Activated naive CD4-positive, alpha-beta T cell treated with anti-CD3 and anti-CD28 coated beads, Interleukin-2, amount 50 U/mL, for 16 hours (primary cell): ENCODE results near the gene NF1.
"Not testable (repeated sequence)": the region's sequence is repeated elsewhere in the genome, so short reads cannot be mapped to it uniquely, and the experiment has no call there.

Experiments used
- DNase-seq: peaks from one replicate; pipeline ENCODE4 v3.0.0-alpha.2; 2020

NF1 gene

DNA sequence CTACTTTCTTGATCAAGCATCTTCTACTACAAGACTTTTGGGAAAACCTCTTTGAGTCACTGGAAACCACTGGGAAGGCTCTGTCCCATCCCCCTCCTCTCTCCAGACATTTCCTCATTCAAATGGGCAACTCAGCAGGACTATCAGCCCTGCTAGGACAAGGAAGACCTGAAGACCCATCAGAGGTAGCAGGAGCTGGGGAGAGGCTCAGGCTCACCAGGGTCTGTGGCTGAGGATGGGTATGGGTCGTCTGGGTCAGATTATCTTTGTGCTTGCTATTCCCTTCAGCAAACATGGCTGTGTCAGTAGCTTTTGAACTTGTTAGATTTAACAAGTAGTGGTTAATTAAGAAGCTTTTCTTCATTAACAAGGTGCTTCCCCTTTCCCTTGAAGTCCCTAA is 15.0 kb upstream of the NF1 start:
- DNase-seq: no peak

- no peak for DNase-seq
These were observed 9.2 kb upstream of the NF1 start for GRCh38 chr17:31085563-31085962.

DNA sequence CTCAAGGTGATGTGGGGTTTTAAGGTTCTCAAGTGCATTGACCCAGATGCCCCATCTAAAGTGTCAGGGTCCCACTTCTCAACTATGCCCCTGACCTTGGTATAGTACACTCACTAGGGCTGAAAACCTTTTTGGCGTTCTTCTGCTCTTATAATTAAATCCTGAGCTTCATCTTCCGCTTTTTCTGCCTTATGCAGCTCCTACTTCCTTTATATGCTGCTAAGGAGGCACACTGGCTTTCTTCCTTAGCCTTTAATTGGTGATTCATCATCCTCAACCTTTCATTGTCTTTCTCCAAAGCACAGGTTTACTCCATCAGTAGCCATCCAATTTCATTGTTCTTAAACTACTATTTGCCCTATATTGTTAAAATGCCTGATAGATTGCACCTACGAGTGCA is 5.3 kb upstream of the NF1 start:
- no peak for DNase-seq

- DNase-seq: not testable (repeated sequence)
These were observed 4.1 kb upstream of the NF1 start for GRCh38 chr17:31090650-31091049.

- DNase-seq: no peak
These were observed 2.2 kb upstream of the NF1 start for GRCh38 chr17:31092475-31093064.

- DNase-seq: no peak
These were observed 744 bp upstream of the NF1 start for GRCh38 chr17:31093866-31094599.

DNA sequence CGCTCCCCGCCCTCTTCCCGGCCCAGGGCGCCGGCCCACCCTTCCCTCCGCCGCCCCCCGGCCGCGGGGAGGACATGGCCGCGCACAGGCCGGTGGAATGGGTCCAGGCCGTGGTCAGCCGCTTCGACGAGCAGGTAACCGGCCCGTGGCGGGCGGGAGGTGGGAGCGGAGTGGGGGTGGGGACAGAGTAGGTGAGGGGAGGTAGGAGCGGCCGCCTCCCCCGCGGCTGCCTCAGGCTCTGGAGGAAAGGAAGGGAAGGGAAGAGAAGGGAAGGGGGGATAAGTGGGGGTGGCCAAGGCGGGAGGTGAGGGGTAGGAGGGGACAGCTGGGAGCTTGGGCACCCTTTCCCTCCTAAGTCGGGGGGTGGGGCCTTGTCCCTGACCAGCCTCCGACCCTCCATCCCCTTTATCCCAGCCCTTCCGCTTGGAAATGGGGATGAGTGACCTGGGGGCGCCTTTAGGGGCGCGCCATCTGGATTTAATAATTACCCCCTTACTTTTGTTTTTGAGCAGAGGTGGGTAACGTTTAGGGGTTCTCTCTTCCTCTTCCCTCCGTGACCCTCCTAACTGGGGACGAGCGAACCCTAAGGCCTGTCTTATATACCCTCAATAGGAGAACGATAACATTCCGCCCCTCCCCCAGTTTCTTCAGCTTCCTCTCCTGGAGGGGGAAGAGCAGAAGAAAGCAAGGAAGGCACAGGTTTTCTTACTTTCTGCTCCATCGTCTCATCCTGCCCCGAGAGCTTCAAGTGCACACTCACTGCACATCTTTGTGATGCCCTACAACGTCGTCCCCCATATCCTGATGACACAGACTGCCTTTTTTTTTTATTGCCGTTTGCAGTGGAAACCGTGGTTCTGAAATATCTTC is 694 bp downstream of the NF1 start:
- DNase-seq: peak; percentile 22

DNA sequence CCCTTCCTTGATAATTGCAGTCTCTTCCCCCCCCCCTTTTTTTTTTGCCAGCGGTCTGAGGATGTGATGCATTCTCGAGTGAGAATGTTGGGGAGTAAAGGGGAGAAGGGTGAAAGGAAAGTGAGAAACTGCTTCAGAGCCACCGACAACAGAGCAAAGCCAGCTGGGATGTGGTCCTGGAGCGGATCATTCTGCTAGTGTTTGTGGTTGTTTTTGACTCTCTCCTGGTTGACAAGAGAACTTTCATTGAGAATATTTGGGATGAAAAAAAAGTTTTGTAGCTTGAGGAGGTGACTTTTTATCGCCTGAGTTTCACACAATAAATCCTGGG is 1.3 kb downstream of the NF1 start:
- DNase-seq: no peak

DNA sequence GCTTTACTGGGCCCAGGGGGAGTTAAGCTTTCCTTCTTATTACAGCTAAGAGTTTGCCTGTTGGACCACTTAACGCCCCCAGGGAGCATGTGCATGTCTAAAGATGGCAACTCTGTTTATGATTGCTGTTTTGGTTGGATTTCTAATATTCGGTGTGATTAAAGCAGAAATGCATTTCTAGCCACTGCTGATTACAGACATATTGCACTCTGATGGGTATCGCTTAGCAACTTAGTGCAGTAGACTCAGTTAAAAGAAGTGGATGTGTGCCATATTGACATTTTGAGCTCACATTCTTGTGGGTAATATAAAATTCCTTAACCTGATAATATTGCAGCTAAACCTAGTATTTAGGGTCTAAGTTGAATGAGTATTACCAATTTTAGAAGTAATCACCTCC is 4.2 kb downstream of the NF1 start:
- DNase-seq: no peak

- DNase-seq: no peak
These were observed 6.2 kb downstream of the NF1 start for GRCh38 chr17:31100840-31101459.

DNA sequence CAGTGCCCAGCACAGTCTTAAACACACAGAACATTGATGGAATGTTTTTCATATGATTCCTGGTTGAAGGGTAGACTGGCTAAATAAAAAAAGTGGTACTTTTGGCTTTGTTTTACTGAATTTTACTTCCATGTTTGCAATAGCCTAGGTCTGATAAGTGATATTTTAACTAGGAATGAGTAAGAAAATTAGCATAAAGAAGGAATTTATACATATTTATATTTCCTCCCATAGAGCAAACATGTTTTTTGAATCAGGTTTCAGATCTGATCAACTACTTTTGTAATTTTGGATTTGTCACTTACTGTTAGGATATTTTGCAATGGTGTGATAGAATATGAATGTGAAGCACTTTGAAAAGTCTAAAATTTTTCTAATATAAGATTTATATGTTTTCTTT is 7.2 kb downstream of the NF1 start:
- DNase-seq: no peak

DNA sequence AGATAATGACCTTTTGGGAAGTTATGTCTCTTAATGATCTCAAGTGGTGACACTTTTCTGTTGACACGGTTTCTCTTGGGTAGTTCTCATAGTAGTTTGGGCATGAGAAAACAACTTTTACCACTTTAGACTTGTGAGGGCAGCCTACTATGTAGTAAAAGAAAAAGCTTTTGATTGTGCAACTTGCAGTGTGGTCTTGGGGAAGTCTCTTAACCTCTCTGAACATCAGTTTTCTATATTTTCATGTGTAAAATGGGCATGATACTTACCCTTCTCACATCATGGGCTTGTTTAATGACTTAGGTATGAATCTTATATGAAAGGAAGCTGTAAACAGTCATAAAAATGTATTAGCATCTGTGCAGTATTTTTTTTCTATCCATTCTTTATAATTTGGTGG is 11.2 kb downstream of the NF1 start:
- no peak for DNase-seq

- DNase-seq: no peak
These were observed 16.4 kb downstream of the NF1 start for GRCh38 chr17:31111183-31111582.

- DNase-seq: no peak
These were observed 17.4 kb downstream of the NF1 start for GRCh38 chr17:31112001-31112661.

DNA sequence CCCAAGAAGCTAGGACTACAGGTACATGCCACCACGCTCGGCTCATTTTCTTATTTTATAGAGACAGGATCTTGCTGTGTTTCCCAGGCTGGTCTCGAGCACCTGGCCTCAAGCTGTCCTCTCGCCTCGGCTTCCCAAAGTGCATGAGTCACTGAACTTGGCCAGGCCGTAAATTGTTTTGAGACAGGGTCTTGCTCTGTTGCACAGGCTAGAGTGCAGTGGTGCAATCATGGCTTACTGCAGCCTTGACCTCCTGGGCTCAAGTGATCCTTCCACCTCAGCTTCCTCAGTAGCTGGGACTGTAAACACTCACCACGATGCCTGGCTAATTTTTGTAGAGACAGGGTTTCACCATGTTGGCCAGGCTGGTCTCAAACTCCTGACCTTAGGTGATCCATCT is 18.6 kb downstream of the NF1 start:
- DNase-seq: not testable (repeated sequence)

- DNase-seq: no peak
These were observed 19.2 kb downstream of the NF1 start for GRCh38 chr17:31113939-31114338.

DNA sequence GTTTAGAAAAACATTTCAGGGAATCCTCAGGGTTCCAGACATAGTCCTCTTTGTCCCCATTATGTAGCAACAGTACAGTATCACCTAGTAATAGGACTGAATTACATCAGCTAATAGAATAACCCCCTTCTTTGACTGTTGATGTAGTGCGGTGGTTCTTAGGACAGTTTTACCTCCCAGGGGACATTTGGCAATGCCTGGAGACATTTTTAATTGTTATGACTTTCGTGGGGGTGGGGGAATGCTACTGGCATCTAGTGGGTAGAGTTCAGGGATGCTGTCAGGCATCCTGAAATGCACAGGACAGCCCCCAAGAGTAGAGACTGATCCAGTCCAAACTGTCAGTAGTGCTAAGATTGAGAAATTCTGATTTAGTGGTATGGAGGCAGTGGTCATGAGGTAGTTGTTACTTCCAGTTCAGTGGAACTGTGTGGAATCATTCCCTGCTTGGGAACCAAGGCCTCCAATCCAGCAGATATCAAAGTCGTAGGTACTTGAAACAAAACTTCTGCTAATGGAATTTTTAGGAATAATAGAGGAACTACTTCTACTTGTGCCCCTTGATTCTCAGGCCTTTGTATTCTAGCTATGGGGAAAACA is 20.3 kb downstream of the NF1 start:
- DNase-seq: no peak

DNA sequence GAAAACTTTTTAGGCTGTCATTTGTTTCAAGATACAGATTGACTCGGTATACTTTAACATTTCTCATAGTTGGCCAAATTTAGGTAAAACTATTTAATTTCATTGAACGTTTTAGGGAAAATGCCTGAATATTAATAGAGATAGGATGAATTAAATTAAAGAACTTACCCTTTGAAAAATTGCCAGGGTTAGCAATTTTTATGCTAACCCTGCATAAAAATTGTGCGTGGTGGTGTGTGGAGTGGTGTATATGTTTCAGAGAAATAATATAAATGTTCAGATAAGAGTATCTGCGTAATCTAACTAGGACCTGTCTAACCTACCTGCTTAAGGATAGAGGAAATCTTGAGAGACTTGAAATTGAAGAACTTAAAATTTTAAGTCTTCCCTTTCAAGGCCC is 21.4 kb downstream of the NF1 start:
- no peak for DNase-seq

DNA sequence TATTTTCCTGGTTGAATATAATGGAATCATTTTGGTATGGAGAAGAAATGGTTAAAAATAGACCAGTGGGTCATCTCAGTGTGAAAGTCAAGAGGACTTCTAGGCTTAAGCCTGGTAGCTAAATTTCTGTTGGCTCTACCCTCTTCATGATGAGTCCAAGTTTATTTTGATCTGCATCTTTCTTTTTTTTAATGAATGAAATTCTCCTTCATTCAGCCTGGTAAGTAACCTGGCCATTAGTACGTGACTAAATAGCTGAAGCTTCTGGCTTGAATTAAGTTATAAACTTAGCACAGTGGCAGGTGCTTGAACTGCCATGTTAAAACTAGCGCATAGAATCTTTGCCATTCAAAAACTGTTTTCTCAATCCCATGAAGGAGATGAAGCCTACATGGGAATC is 28.0 kb downstream of the NF1 start:
- no peak for DNase-seq

GRCh38 chr17:31126318-31126717 is 31.5 kb downstream of the NF1 start:
- DNase-seq: no peak

GRCh38 chr17:31128241-31128640 is 33.5 kb downstream of the NF1 start:
- no peak for DNase-seq
